HG03196 (cell line): ENCODE results near the gene MROH2A.

Source experiments
- ATAC-seq: cut with Tn5 transposase; IDR thresholded peaks from one replicate; pipeline ENCODE4 v1.9.1; 2021; ENCODE audit not compliant: unreplicated experiment

MROH2A gene

GRCh38 chr2:233817995-233818638 is 40.0 kb downstream of the MROH2A start:
- ATAC-seq, result no peak

- ATAC-seq, result no peak
Observed at GRCh38 chr2:233818639-233819621, 40.8 kb downstream of the MROH2A start.

GRCh38 chr2:233819884-233820773 is 42.0 kb downstream of the MROH2A start:
- no peak for ATAC-seq

- ATAC-seq, result no peak
Observed at GRCh38 chr2:233820774-233821105, 42.6 kb downstream of the MROH2A start.

GRCh38 chr2:233821196-233821595 is 43.1 kb downstream of the MROH2A start:
- ATAC-seq, result no peak

- ATAC-seq, result no peak
Observed at GRCh38 chr2:233821709-233822100, 43.6 kb downstream of the MROH2A start.

DNA sequence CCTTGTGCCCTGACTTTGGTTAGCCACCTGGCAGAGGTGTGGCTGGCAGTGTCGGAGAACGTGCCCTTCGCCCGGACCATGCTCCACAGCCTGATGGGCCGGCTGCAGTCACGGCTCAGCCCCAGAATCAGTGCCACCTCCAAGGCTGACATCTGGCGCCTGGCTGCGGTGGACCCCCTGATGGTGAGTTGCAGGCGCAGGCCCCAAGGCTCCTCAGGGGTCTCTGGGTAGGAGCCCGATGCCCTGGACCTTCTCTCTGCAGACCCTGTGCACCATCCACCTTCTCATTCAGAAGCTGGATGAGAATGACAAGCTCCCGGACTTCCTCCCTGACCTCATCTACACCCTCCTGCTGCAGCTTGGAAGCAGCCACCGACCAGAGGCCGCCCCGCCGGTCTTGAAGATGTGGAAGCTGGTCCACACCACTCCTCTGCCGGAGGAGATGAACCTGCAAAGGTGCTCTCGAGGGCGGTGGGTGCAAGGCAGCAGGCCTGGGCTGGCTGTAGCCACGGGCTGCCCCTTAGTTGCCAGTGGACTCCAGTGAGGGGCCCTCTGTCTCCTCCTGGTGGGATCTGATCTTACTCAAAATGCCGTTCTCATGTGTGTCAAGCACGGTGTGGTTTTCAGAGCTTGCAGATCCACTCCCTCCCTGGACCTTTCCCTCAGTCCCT is 44.1 kb downstream of the MROH2A start:
- no peak for ATAC-seq

- ATAC-seq, result no peak
Observed at GRCh38 chr2:233822781-233823730, 44.9 kb downstream of the MROH2A start.

DNA sequence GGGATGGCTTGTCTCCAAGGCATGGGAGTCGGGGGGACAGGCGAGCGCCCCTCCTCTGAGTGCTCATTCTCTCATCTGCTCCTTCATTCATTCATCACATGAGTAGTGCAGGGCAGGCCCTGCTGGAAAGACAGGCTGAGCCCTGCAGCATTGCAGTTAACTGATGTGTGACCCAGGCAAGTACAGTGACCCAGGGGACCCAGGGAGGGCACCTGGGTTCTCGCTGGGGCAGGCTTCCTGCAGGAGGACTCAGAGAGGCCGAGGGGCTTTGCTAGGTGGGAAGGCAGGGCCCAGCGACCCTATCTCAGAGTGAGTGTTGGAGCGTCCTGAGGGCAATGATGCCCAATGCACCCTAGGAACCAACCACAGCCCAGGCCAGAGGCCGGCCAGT is 45.6 kb downstream of the MROH2A start:
- no peak for ATAC-seq

- ATAC-seq, result no peak
Observed at GRCh38 chr2:233824373-233824772, 46.2 kb downstream of the MROH2A start.

- no peak for ATAC-seq
Observed at GRCh38 chr2:233828546-233829192, 50.5 kb downstream of the MROH2A start.

- ATAC-seq, result no peak
Observed at GRCh38 chr2:233829193-233830110, 51.3 kb downstream of the MROH2A start.

GRCh38 chr2:233830111-233830802 is 52.1 kb downstream of the MROH2A start:
- no peak for ATAC-seq

GRCh38 chr2:233831011-233831721 is 53.0 kb downstream of the MROH2A start:
- no peak for ATAC-seq

DNA sequence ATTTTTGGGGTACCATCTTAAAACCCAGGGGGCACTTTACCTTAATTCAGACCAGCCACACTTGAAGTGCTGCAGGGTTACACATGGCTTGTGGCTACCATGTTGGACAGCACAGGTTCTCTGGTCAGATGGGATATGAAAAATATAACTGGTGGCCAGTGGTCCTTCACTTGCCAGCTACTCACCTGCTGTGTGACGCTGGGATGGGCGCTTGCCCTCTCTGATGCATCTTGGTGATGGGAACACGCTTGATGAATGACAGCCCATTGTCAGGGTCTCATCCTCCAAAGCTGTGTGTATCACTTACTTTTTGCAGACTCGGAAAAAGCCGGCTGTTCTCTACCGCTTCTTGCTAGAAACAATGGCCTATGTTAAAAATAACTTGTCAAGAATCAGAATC is 53.7 kb downstream of the MROH2A start:
- no peak for ATAC-seq

- no peak for ATAC-seq
Observed at GRCh38 chr2:233832414-233832813, 54.3 kb downstream of the MROH2A start.

GRCh38 chr2:233832869-233833311 is 54.8 kb downstream of the MROH2A start:
- ATAC-seq, result no peak
